NCI-H446 treated with DMSO at 0.1 percent for 48 hours (cell line): ENCODE results near the gene TSPEAR.

Source experiments
- DNase-seq: peaks from one replicate; lab custom pipeline; 2025; lab: John Stamatoyannopoulos, UW

The TSPEAR gene

GRCh38 chr21:44547656-44548331 is 163.6 kb downstream of the TSPEAR start:
- no peak for DNase-seq

- no peak for DNase-seq
Observed at GRCh38 chr21:44544566-44544965, 166.8 kb downstream of the TSPEAR start.

- DNase-seq, result no peak
Observed at GRCh38 chr21:44542716-44543115, 168.7 kb downstream of the TSPEAR start.

- DNase-seq, result no peak
Observed at GRCh38 chr21:44540741-44541288, 170.6 kb downstream of the TSPEAR start.

GRCh38 chr21:44539991-44540666 is 171.2 kb downstream of the TSPEAR start, which contains the start of gene KRTAP10-1:
KRTAP10-1 (minus strand) TSS chr21:44540195; CDS start chr21:44540150, 45 bp downstream.
- DNase-seq, result no peak

- no peak for DNase-seq
Observed at GRCh38 chr21:44539046-44539445, 172.3 kb downstream of the TSPEAR start.

- no peak for DNase-seq
Observed at GRCh38 chr21:44537930-44538911, 173.2 kb downstream of the TSPEAR start.

- DNase-seq, result no peak
Observed at GRCh38 chr21:44535963-44536362, 175.4 kb downstream of the TSPEAR start.

- no peak for DNase-seq
Observed at GRCh38 chr21:44534688-44535087, 176.7 kb downstream of the TSPEAR start.

GRCh38 chr21:44533891-44534627 is 177.3 kb downstream of the TSPEAR start:
- DNase-seq, result no peak

- DNase-seq, result no peak
Observed at GRCh38 chr21:44533121-44533890, 178.1 kb downstream of the TSPEAR start.

GRCh38 chr21:44532712-44533111 is 178.7 kb downstream of the TSPEAR start:
- no peak for DNase-seq

- DNase-seq, result no peak
Observed at GRCh38 chr21:44531606-44532564, 179.5 kb downstream of the TSPEAR start.

- DNase-seq, result no peak
Observed at GRCh38 chr21:44530903-44531605, 180.3 kb downstream of the TSPEAR start.

- DNase-seq, result no peak
Observed at GRCh38 chr21:44530221-44530902, 181.0 kb downstream of the TSPEAR start.

- no peak for DNase-seq
Observed at GRCh38 chr21:44529503-44530125, 181.8 kb downstream of the TSPEAR start.

- no peak for DNase-seq
Observed at GRCh38 chr21:44529011-44529421, 182.4 kb downstream of the TSPEAR start.

- DNase-seq, result no peak
Observed at GRCh38 chr21:44528634-44528995, 182.8 kb downstream of the TSPEAR start.
